ENCODE data around the gene NPEPL1. TPM values are rescaled to one million over a fixed set of nuclear protein-coding genes. Genes with fewer than 3 reads are reported as not detected.

NPEPL1 gene
- total RNA-seq, 2 donors from 2014 or later = 31.4 to 38.2 TPM

- intact Hi-C loops (cut with DNase I) = no loop called here
- TF ChIP-seq POLR2A (IDR thresholded peaks at IDR 0.05) = no peak
- TF ChIP-seq, protein P1, sequence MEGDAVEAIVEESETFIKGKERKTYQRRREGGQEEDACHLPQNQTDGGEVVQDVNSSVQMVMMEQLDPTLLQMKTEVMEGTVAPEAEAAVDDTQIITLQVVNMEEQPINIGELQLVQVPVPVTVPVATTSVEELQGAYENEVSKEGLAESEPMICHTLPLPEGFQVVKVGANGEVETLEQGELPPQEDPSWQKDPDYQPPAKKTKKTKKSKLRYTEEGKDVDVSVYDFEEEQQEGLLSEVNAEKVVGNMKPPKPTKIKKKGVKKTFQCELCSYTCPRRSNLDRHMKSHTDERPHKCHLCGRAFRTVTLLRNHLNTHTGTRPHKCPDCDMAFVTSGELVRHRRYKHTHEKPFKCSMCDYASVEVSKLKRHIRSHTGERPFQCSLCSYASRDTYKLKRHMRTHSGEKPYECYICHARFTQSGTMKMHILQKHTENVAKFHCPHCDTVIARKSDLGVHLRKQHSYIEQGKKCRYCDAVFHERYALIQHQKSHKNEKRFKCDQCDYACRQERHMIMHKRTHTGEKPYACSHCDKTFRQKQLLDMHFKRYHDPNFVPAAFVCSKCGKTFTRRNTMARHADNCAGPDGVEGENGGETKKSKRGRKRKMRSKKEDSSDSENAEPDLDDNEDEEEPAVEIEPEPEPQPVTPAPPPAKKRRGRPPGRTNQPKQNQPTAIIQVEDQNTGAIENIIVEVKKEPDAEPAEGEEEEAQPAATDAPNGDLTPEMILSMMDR (IDR thresholded peaks at IDR 0.05) = no peak
- ATAC-seq (no peak), DNase-seq (peak in 2 of 4 donors; percentile 3 to 7)
- Histone ChIP-seq H3K27me3 (no peaks in the 10 kb centered on the region), H3K4me3 (no peak overlapping the region), H3K27ac (no peak overlapping the region), H3K9me3 (no peaks in the 10 kb centered on the region), H3K4me1 (no peaks in the 10 kb centered on the region), H3K36me3 (replicated peaks in 1 of 2; ENCODE audit: insufficient read depth in 1 of 2, low read depth in 2 of 2) (peaks cover 0 to 8% of the 10 kb centered on the region in 2 donors)
- WGBS, 2 donors = 88 to 96% methylated on average over 14 to 25 of the region's 28 CpGs
Measured at GRCh38 chr20:58708246-58708931, 15.8 kb downstream of the NPEPL1 start.

DNA sequence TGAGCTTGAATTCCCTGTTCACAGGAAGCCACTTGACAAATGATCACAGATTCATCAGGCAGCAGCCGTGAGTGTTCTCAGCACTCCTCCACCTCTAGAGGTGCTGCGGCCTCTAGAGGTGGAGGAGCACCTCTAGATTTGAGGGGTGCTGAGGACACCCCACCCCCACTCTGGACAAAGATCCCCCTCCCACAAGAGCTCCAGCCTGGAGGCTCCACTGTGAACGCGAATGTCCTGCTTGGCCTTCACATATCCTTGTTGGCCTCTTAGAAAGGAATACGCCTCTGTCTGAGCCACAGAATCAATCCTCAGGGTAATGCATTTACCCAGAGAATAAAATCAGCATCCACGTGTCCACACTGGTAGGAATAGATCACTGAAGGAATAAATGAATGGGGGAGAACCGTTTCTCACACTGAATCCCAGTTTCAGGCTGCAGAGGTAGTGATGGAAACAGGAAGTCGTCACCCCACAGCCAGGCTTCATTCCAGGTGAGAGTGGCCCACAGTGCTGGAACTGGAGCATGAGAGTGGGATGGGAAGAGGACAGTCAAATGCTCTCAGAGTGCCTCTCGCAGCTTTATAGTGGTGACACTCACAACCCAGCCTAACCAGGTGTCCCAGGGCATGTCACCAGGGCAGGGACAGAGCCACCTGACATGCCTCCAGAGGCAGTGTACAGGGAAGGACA, 16.6 kb downstream of the NPEPL1 start:
- ATAC-seq = no peak
- no peaks in the 10 kb centered on the region for H3K36me3 ChIP-seq (replicated peaks in 1 of 2; ENCODE audit: insufficient read depth in 1 of 2, low read depth in 2 of 2)
- TF ChIP-seq, protein P1 (IDR thresholded peaks at IDR 0.05) = no peak
- no peak for TF ChIP-seq POLR2A (IDR thresholded peaks at IDR 0.05)
- intact Hi-C loops (cut with DNase I) = no loop called here
- no peaks in the 10 kb centered on the region for H3K9me3 ChIP-seq
- DNase-seq = peak in 1 of 4 donors; percentile 2
- WGBS, 2 donors = 86% methylated on average over 8 to 9 of the region's 9 CpGs
- no peaks in the 10 kb centered on the region for H3K27me3 ChIP-seq
- no peak overlapping the region for H3K27ac ChIP-seq
- H3K4me3 ChIP-seq = no peak overlapping the region
- no peaks in the 10 kb centered on the region for H3K4me1 ChIP-seq

DNA sequence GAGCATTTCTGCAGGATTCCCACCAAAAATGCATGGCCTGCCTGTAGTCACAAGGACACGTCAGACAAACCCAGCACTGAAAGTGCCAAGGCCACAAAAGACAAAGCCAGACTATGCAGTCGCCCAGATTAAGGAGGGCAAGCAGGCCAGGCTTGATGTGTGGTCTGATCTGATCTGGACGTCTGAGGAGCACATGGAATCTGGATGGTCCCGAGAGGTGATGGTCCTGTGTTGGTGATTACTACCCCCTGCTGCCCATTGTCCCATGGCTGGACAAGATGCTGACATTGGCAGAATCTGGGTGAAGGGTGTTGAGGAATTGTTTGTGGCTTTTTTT, 17.1 kb downstream of the NPEPL1 start:
- H3K36me3 ChIP-seq (replicated peaks in 1 of 2; ENCODE audit: insufficient read depth in 1 of 2, low read depth in 2 of 2) = no peaks in the 10 kb centered on the region
- H3K27ac ChIP-seq = no peak overlapping the region
- intact Hi-C loops (cut with DNase I) = no loop called here
- 93% methylated on average over 4 of the region's 4 CpGs for WGBS, 2 donors
- DNase-seq (peak in 1 of 4 donors; percentile 0), ATAC-seq (no peak)
- no peaks in the 10 kb centered on the region for H3K9me3 ChIP-seq
- TF ChIP-seq, protein P1 (IDR thresholded peaks at IDR 0.05) = no peak
- no peak for TF ChIP-seq POLR2A (IDR thresholded peaks at IDR 0.05)
- no peaks in the 10 kb centered on the region for H3K4me1 ChIP-seq
- H3K4me3 ChIP-seq = no peak overlapping the region
- H3K27me3 ChIP-seq = no peaks in the 10 kb centered on the region

DNA sequence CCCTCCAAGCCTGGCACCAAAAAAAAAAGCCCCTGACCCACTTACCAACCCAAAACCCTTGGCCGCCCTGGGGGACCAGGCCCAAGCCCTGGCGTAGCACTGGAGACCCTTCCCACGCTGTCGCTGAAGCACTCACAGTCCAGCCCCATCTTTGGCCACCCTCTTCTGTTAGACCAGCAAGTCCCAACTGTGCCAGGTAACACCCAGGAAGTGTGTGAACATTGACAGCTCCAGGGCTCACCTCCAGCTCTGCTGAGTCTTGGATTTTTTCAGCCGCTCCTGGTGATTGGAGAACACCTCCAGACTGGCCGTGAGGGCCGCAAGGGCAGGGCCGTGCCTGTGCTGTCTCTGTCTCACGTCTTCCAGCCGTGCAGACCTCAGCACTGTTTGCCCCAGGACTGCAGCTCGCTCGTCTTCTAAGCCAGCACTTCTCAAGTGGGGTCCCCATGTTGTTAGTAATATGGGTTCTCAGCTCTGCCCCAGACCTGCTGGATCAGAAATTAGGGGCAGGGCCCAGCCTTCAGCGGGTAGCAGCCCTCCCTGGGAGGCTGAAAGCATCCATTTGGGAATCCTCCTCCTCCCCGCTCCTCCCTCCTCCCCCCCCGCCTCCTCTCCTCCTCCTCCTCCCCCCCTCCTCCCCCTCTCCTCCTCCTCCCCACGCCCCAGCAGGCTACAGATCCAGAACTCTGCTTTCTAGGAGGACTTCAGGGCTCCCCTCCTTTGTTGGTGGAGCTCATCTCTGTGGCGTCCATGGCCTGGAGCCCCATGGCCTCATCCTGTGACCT, 18.1 kb downstream of the NPEPL1 start:
- ATAC-seq (no peak), DNase-seq (peak in 2 of 4 donors; percentile 11 to 20)
- TF ChIP-seq, protein P1 (IDR thresholded peaks at IDR 0.05) = no peak
- no peak for TF ChIP-seq POLR2A (IDR thresholded peaks at IDR 0.05)
- H3K9me3 ChIP-seq = no peaks in the 10 kb centered on the region
- no peak overlapping the region for H3K27ac ChIP-seq
- no peaks in the 10 kb centered on the region for H3K27me3 ChIP-seq
- H3K36me3 ChIP-seq (replicated peaks in 1 of 2; ENCODE audit: insufficient read depth in 1 of 2, low read depth in 2 of 2) = no peaks in the 10 kb centered on the region
- intact Hi-C loops (cut with DNase I) = no loop called here
- H3K4me3 ChIP-seq = no peak overlapping the region
- no peaks in the 10 kb centered on the region for H3K4me1 ChIP-seq
- WGBS, 2 donors = 89 to 90% methylated on average over 9 to 15 of the region's 17 CpGs
